Measurements from ENCODE around the gene GDPD1. TPM values are rescaled to one million over a fixed set of nuclear protein-coding genes. Genes with fewer than 3 reads are reported as not detected.
"Not testable (repeated sequence)": the region's sequence is repeated elsewhere in the genome, so short reads cannot be mapped to it uniquely, and the experiment has no call there.

Gene GDPD1
- total RNA-seq, 3 donors from 2014 or later, result 4.5 to 6.2 (median 4.9) TPM

DNA sequence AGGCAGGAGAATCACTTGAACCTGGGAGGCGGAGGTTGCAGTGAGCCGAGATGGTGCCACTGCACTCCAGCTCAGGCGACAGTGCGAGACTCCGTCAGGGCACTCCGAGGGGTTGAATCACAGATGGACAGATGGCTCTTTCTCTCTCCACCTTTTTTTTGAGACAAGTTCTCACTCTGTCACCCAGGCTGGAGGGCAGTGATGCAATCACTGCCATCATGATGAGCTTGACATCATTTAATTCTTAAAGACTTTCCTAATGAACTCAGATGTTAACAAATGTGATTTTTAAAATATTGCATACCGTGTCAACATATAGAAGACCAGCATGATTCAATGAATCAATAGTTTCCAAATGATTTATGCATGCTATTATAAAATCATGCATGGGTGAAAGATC is 3.5 kb downstream of the GDPD1 start:
- ATAC-seq, result no peak
- intact Hi-C loops (cut with DNase I, micrococcal nuclease), result loop anchor here in 1 of 2 donors (5.0 kb wide), 1 partner anchor 73 kb away; no protein-coding TSS in a partner anchor
- Histone ChIP-seq H3K4me1 (ENCODE audit: low read depth) (peaks cover 2% of the 10 kb centered on the region), H3K36me3 (ENCODE audit: low read depth) (no peaks in the 10 kb centered on the region), H3K9me3 (no peaks in the 10 kb centered on the region), H3K4me3 (no peak overlapping the region)
- TF ChIP-seq, protein P1, sequence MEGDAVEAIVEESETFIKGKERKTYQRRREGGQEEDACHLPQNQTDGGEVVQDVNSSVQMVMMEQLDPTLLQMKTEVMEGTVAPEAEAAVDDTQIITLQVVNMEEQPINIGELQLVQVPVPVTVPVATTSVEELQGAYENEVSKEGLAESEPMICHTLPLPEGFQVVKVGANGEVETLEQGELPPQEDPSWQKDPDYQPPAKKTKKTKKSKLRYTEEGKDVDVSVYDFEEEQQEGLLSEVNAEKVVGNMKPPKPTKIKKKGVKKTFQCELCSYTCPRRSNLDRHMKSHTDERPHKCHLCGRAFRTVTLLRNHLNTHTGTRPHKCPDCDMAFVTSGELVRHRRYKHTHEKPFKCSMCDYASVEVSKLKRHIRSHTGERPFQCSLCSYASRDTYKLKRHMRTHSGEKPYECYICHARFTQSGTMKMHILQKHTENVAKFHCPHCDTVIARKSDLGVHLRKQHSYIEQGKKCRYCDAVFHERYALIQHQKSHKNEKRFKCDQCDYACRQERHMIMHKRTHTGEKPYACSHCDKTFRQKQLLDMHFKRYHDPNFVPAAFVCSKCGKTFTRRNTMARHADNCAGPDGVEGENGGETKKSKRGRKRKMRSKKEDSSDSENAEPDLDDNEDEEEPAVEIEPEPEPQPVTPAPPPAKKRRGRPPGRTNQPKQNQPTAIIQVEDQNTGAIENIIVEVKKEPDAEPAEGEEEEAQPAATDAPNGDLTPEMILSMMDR (IDR thresholded peaks at IDR 0.05), result no peak
- no peak for DNase-seq

DNA sequence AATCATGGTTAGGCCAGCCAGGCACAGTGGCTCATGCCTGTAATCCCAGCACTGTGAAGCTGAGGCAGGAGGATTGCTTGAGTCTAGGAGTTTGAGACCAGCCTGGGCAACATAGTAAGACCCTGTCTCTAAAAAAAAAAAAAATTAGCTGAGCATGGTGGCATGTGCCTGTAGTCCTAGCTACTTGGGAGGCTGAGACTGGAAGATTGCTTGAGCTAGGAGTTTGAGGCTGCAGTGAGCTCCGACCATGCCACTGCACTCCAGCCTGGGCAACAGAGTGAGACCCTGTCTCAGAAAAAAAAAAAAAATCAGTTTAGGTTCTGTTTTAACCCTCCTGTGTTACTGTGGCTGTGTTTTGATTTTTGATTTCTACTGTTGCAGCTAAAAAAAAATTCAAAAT is 8.3 kb downstream of the GDPD1 start:
- intact Hi-C loops (cut with DNase I, micrococcal nuclease); H3K4me1 ChIP-seq (ENCODE audit: low read depth); ATAC-seq; H3K9me3 ChIP-seq; H3K36me3 ChIP-seq (ENCODE audit: low read depth); H3K4me3 ChIP-seq; DNase-seq: not testable (repeated sequence)

DNA sequence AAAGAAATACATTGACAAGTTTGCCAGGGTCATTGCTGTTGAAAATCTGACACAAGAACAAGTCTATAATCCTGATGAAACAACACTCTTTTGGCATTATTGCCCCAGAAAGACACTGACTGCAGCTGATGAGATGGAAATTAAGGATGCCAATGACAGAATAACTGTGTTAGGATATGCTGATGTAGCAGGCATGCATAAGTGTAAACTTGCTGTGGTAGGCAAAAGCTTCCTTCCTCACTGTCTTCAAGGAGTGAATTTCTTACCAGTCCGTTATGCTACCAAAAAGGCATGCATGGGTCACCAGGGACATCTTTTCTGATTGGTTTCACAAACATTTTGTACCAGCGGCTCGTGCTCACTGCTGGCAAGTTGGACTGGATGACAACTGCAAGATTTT is 10.5 kb downstream of the GDPD1 start:
- intact Hi-C loops (cut with DNase I, micrococcal nuclease), result no loop called here
- Histone ChIP-seq H3K9me3 (no peaks in the 10 kb centered on the region), H3K36me3 (ENCODE audit: low read depth) (no peaks in the 10 kb centered on the region), H3K4me1 (ENCODE audit: low read depth) (no peaks in the 10 kb centered on the region), H3K4me3 (no peak overlapping the region)
- ATAC-seq (no peak), DNase-seq (no peak)
- TF ChIP-seq, protein P1 (IDR thresholded peaks at IDR 0.05), result no peak

DNA sequence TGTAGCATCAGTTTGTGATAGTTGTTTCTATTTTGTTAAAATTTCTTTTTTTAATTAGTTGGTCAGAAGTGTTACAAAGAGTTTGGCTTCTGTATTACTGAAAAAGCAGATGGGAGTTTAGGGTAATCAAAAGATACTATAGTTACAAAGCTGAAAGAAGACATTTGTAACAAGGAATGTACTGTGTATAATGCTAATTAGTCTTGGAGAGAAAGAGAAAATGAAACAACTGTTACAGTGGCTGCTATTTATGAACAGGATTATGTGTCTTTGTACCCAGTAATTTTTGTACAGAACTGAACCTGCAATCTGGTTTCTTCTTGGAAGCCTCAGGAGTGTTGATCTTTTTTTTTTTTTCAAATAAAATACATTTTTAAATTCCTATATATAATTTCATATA is 14.3 kb downstream of the GDPD1 start:
- TF ChIP-seq, protein P1 (IDR thresholded peaks at IDR 0.05), result no peak
- H3K4me3 ChIP-seq, result no peak overlapping the region
- no peak for ATAC-seq

DNA sequence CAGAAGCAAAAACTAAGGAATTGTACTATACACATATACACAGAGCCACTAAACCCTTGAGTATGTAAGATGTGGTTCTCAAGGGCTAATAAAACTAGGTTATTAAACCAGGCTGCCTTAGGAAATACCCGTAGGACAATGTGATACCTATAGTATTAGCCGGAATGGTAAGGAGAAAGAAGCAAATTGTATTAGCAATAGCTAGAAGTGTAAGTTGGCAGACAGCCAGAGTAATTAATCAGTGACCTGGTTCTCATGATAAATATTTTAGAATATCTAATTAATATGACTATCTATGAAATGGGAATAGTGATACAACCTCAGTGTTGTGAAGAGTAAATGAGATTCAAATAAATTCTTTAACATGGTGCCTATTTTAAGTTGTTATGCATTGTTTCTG is 18.6 kb downstream of the GDPD1 start:
- TF ChIP-seq, protein P1 (IDR thresholded peaks at IDR 0.05), result no peak
- intact Hi-C loops (cut with DNase I, micrococcal nuclease), result no loop called here
- Histone ChIP-seq H3K4me1 (ENCODE audit: low read depth) (no peaks in the 10 kb centered on the region), H3K9me3 (no peaks in the 10 kb centered on the region), H3K36me3 (ENCODE audit: low read depth) (no peaks in the 10 kb centered on the region), H3K4me3 (no peak overlapping the region)
- ATAC-seq, result no peak
- no peak for DNase-seq

More for the DNA sequence above, 14.3 kb downstream of the GDPD1 start:
- Histone ChIP-seq H3K36me3 (ENCODE audit: low read depth) (no peaks in the 10 kb centered on the region), H3K4me1 (ENCODE audit: low read depth) (no peaks in the 10 kb centered on the region), H3K9me3 (no peaks in the 10 kb centered on the region)
- DNase-seq, result no peak
- intact Hi-C loops (cut with DNase I, micrococcal nuclease), result no loop called here

DNA sequence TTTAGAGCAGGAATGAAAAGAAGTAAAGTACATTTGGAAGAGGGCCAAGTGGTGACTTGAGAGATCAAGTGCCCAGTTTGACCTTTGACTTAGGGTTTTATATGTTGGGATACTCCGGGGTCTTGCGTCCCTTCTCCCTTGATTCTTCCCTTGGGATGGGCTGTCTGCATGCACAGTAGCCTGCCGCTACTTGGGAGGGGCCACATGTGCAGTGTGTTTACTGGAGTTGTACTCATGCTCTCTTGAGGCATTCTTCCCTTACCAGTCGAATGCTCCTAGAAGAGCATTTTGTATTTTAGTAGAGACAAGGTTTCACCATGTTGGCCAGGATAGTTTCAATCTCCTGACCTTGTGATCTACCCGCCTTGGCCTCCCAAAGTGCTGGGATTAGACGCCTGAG is 23.8 kb downstream of the GDPD1 start:
- no peaks in the 10 kb centered on the region for H3K9me3 ChIP-seq
- H3K36me3 ChIP-seq (ENCODE audit: low read depth), result no peaks in the 10 kb centered on the region
- TF ChIP-seq, protein P1 (IDR thresholded peaks at IDR 0.05), result no peak
- ATAC-seq (no peak), DNase-seq (no peak)
- H3K4me1 ChIP-seq (ENCODE audit: low read depth), result no peaks in the 10 kb centered on the region
- intact Hi-C loops (cut with DNase I, micrococcal nuclease), result no loop called here
- H3K4me3 ChIP-seq, result no peak overlapping the region
